Left lung (tissue), 14 donors: ENCODE results near the gene ZNF771. TPM values are rescaled to one million over a fixed set of nuclear protein-coding genes. Genes with fewer than 3 reads are reported as not detected.
A peak's percentile ranks its signal among the peaks of the same experiment; 100 is the strongest.

Source experiments
- ATAC-seq: fragments of 200-7000 bp; cut with Tn5 transposase; one replicate; pipeline ENCODE4 v1.9.1; 2020; ENCODE audit warnings: moderate library complexity
- DNase-seq, 4 donors: peaks; one replicate each; pipeline ENCODE4 v3.0.0-alpha.2; 2013 to 2020
- H3K27ac ChIP-seq, 2 donors: fragments of 200-600 bp; sonication (generic) in 1 of 2; one replicate each; pipeline versions ENCODE4 v1.5.0 to v1.8.0; 2020 to 2021
- H3K27me3 ChIP-seq, 2 donors: fragments of 200-600 bp; sonication (generic) in 1 of 2; one replicate each; pipeline versions ENCODE4 v1.5.0 to v1.8.0; 2020 to 2021
- H3K36me3 ChIP-seq, 2 donors: fragments of 200-600 bp; sonication (generic) in 1 of 2; one replicate each; pipeline versions ENCODE4 v1.5.0 to v1.8.0; 2020 to 2021
- H3K4me1 ChIP-seq, 2 donors: fragments of 200-600 bp; one replicate each; pipeline ENCODE4 v1.8.0; 2021
- H3K4me3 ChIP-seq, 2 donors: fragments of 200-600 bp; sonication (generic) in 1 of 2; one replicate each; pipeline versions ENCODE4 v1.5.0 to v1.8.0; 2020 to 2021; ENCODE audit warnings: mild to moderate bottlenecking in 1 of 2
- H3K9me3 ChIP-seq, 2 donors: fragments of 200-600 bp; sonication (generic) in 1 of 2; one replicate each; pipeline versions ENCODE4 v1.5.0 to v1.8.0; 2020 to 2021
- intact Hi-C, 2 donors: fragments of 100-400 bp; cut with DNase I; formaldehyde crosslinking; loops; one replicate each; pipeline versions ENCODE4 v1.11.2 to v1.14.2; 2022
- long read RNA-seq, 12 donors: library from polyadenylated mRNA in 2 of 12; unstranded in 2 of 12; transcript quantifications; one replicate each; pipeline ENCODE4 v2.0.0 and lab custom pipeline, GENCODE V29; 2019 to 2026
- polyA plus RNA-seq, 6 donors: library from polyadenylated mRNA; unstranded; fragments of 120-200 nt; gene quantifications; one replicate each; pipeline ENCODE4 v1.2.1, GENCODE V29; 2013; ENCODE audit not compliant: insufficient read length in 6 of 6
- total RNA-seq, 2 donors: library from RNA; stranded (reverse); fragmentation: NEBNext Ultra II Directional; extraction: Animal tissue kit (Norgen Biotek cat#: 25700); gene quantifications; one replicate each; pipeline ENCODE4 v1.2.1, GENCODE V29; 2021
- TF ChIP-seq, protein P1 (sequence below), 2 donors: fragments of 200-600 bp; sonication (generic) in 1 of 2; IDR thresholded peaks; one replicate each; pipeline versions ENCODE4 v1.5.0 to v1.8.0; 2021; ENCODE audit warnings: antibody characterized with exemption in 2 of 2
- donor health status: DM: no; HTN: yes; CAD: no.
- donor health status: DM: no; HTN: no; CAD: no.

Gene ZNF771
- 1 to 10 TPM; 6.0 to 8.5 TPM for total RNA-seq
- polyA plus RNA-seq: 1 to 10 TPM; 4.0 to 6.4 (median 5.5) TPM
- long read RNA-seq, donor 1, transcript ZNF771-201 (3 exons, 2,371 nt): major isoform, 10 of 11 reads
- long read RNA-seq, donor 1, partial matches to known transcripts: 0 of 11 reads
- long read RNA-seq, donor 1, other reads (novel, unspliced or antisense): 0 of 11 reads
- long read RNA-seq, donor 2, transcript ZNF771-201 (3 exons, 2,371 nt): major isoform, 10 of 147 reads
- long read RNA-seq, donor 2, partial matches to known transcripts: 13 of 147 reads
- long read RNA-seq, donor 2, other reads (novel, unspliced or antisense): 120 of 147 reads
- long read RNA-seq, donor 3, transcript ZNF771-201 (3 exons, 2,371 nt): major isoform, 10 of 11 reads
- long read RNA-seq, donor 3, partial matches to known transcripts: 0 of 11 reads
- long read RNA-seq, donor 3, other reads (novel, unspliced or antisense): 0 of 11 reads
- long read RNA-seq, donor 4, transcript ZNF771-201 (3 exons, 2,371 nt): major isoform, 8 of 13 reads
- long read RNA-seq, donor 4, partial matches to known transcripts: 2 of 13 reads
- long read RNA-seq, donor 4, other reads (novel, unspliced or antisense): 2 of 13 reads
- long read RNA-seq, donor 5, transcript ZNF771-201 (3 exons, 2,371 nt): major isoform, 5 of 14 reads
- long read RNA-seq, donor 5, partial matches to known transcripts: 8 of 14 reads
- long read RNA-seq, donor 5, other reads (novel, unspliced or antisense): 0 of 14 reads
- long read RNA-seq, donor 6, partial matches to known transcripts: 11 of 110 reads
- long read RNA-seq, donor 6, other reads (novel, unspliced or antisense): 95 of 110 reads
- long read RNA-seq, donor 7, transcript ZNF771-201 (3 exons, 2,371 nt): major isoform, 5 of 77 reads
- long read RNA-seq, donor 7, partial matches to known transcripts: 5 of 77 reads
- long read RNA-seq, donor 7, other reads (novel, unspliced or antisense): 67 of 77 reads
- long read RNA-seq, donor 8, transcript ZNF771-201 (3 exons, 2,371 nt): major isoform, 9 of 9 reads
- long read RNA-seq, donor 8, partial matches to known transcripts: 0 of 9 reads
- long read RNA-seq, donor 8, other reads (novel, unspliced or antisense): 0 of 9 reads
- long read RNA-seq, donor 9: 0 reads
- long read RNA-seq, donor 10, partial matches to known transcripts: 0 of 1 reads
- long read RNA-seq, donor 10, other reads (novel, unspliced or antisense): 0 of 1 reads
- long read RNA-seq, donor 11: 0 reads
- long read RNA-seq, donor 12, transcript ZNF771-201 (3 exons, 2,371 nt): major isoform, 7 of 23 reads
- long read RNA-seq, donor 12, partial matches to known transcripts: 6 of 23 reads
- long read RNA-seq, donor 12, other reads (novel, unspliced or antisense): 7 of 23 reads

DNA sequence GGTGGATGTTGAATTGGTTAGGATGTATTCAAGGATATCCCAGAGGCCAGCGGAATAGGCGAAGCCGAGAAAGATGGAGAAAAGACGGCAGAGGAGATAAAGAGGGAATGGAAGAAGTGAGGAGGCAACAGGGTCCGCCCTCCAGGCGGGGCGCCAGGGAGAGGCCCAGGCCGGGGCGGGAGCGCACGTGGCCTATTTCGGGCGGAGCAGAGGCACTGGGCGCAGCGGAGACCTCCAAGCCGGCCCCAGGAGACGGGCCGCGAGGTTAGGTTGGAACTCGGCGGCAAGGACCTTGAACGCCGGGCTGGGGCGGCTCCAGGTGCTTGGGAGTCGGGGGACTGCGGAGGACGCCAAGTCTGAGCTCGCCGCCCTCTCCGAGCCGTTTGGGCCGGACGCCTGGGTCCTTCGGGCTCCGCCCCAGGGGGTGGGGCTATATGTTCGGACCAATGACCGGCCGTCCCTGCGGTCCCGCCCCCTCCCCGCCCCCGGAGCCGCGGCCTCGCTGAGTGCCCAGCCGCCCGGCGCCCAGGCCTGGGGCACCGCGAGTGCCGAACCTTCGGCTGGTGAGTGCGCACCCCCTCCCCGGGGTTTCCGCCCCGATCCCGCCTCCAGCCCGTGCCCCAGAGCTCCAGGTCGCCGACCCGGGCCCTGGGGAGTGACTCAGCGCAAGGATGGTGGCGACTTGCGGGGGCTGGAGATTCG lies at the start of gene ZNF771:
Gene ZNF771, plus strand, starts transcription at position 505 of the 702 bp plus-strand sequence. CDS start 448 bp downstream, outside the sequence.
- Histone ChIP-seq H3K27me3 (no peaks in the 10 kb centered on the region), H3K4me3 (peak within 1 kb of the TSS; percentile 60 to 95), H3K9me3 (no peaks in the 10 kb centered on the region), H3K4me1 (peaks cover 15 to 31% of the 10 kb centered on the region in 2 donors), H3K36me3 (peaks cover 0 to under 1% of the 10 kb centered on the region in 2 donors), H3K27ac (peak within 1 kb of the TSS; percentile 76 to 80)
- DNase-seq (peak; percentile 91 to 97 (median 92)), ATAC-seq (peak; percentile 98)
- intact Hi-C loops: no loop called here
- TF ChIP-seq, protein P1, sequence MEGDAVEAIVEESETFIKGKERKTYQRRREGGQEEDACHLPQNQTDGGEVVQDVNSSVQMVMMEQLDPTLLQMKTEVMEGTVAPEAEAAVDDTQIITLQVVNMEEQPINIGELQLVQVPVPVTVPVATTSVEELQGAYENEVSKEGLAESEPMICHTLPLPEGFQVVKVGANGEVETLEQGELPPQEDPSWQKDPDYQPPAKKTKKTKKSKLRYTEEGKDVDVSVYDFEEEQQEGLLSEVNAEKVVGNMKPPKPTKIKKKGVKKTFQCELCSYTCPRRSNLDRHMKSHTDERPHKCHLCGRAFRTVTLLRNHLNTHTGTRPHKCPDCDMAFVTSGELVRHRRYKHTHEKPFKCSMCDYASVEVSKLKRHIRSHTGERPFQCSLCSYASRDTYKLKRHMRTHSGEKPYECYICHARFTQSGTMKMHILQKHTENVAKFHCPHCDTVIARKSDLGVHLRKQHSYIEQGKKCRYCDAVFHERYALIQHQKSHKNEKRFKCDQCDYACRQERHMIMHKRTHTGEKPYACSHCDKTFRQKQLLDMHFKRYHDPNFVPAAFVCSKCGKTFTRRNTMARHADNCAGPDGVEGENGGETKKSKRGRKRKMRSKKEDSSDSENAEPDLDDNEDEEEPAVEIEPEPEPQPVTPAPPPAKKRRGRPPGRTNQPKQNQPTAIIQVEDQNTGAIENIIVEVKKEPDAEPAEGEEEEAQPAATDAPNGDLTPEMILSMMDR (IDR thresholded peaks at IDR 0.05): no peak

DNA sequence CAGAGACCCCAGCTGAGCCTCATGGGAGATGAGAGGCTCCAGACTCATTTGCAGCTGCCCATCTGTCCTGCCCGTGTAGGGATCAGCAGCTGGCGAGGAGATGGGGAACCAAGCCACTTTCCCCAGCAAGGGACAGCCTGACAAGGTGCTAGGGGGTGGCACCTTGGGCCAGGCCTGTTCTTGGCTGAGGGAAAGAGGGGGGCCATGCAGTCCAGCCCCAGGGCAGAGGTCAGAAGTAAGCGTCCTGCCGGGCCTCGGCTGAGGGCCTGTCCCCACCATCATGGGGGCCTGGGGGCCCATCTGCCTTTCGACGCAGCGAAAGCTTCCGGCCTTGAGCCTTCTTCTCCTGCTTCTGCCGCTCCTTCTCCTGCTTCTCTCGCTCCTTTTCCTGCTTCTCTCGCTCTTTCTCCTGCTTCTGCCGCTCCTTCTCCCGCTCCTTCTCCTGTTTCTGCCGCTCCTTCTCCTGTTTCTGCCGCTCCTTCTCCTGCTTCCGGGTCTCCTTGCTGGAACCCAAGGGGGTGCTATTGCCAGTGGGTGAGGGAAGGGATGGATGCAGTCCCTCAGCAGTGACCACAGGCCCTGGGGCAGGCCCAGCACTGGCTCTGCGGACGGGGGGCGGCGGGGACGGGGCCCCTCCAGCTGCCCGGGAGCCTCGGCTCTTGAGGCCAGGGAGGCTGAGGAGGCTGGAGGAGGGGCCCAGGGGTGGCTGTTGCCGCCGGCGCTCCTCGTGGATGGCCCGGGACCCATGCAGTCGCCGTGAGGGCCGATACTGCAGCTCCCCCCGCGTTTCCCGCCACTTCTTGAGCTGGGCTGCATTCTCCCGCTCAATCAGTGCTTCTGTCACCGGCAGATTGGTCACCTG lies 49.5 kb upstream of the ZNF771 start:
- ATAC-seq (no peak), DNase-seq (peak in 2 of 4 donors; percentile 29 to 55)
- Histone ChIP-seq H3K27me3 (no peaks in the 10 kb centered on the region), H3K4me3 (no peak overlapping the region), H3K9me3 (no peaks in the 10 kb centered on the region), H3K27ac (peak overlapping the region in 1 of 2 donors; percentile 15), H3K4me1 (peaks cover 11 to 34% of the 10 kb centered on the region in 2 donors), H3K36me3 (peaks cover 0 to 72% of the 10 kb centered on the region in 2 donors)
- TF ChIP-seq, protein P1 (IDR thresholded peaks at IDR 0.05): no peak
- intact Hi-C loops: no loop called here

DNA sequence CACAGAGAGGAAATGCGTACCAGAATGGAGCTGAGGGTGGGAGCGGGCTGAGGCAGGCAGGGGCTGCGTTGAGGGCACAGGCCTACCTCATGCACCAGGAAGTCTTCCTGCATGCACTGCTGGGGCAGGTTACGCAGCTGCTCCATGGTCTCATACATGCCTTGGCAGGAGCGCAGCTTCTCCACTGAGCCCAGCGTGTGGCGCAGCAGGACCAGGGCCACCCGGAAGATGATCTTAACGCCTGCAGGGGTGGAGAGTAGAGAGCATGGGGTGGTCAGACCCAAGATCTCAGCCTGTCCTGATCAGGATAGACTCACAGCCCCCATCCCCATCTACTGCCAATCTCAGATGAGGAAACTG lies 48.8 kb upstream of the ZNF771 start:
- intact Hi-C loops: no loop called here
- DNase-seq (peak in 1 of 4 donors; percentile 28), ATAC-seq (no peak)
- H3K27me3 ChIP-seq: no peaks in the 10 kb centered on the region
- no peak overlapping the region for H3K27ac ChIP-seq
- peaks cover 0 to 72% of the 10 kb centered on the region in 2 donors for H3K36me3 ChIP-seq
- peaks cover 11 to 27% of the 10 kb centered on the region in 2 donors for H3K4me1 ChIP-seq
- H3K4me3 ChIP-seq: no peak overlapping the region
- TF ChIP-seq, protein P1 (IDR thresholded peaks at IDR 0.05): no peak
- H3K9me3 ChIP-seq: no peaks in the 10 kb centered on the region
